Measurements from ENCODE around the gene TMEM212.
"Not testable (repeated sequence)": the region's sequence is repeated elsewhere in the genome, so short reads cannot be mapped to it uniquely, and the experiment has no call there.

Gene TMEM212

DNA sequence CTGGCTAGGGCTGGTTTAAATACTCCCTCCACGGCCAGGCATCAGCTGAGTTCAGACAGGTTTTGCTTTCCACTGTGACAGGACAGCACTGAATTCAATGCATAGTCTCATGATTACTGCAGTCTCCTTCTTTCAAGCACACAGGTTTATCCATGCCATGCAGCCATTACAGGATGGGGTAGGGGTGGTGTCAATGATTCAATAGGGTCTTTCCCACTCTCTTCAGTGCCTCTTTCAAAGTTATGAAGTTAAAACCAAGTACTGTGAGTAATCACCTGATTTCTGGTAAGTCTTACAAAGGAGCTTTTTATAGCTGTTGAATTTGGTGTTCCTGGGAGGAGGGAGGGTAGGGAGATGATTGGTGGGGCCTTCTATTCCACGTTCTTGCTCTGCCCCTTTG lies 47.2 kb downstream of the TMEM212 start:
- no peak for DNase-seq (ENCODE audit: low spot score)

GRCh38 chr3:171892457-171892856 lies 49.3 kb downstream of the TMEM212 start:
- DNase-seq (ENCODE audit: low spot score): no peak

DNA sequence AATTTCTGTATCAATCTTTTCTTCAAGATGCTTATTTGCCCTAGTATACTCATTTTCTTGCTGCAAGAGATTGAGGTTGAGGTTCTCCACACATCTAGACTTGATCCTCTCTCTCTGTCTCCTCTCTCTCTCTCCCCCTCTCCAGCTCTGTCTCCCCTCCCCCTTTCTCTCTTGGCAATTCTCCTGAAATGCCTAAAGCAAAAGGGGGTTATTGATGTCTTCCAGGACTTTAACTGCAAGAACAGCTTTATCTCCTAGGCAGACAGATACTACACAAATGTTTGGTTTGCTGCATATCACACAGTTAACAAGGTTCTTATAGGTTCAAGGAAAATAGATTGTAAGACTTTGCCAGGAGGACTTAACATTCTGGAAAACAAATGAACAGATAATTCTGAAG lies 52.1 kb downstream of the TMEM212 start:
- DNase-seq (ENCODE audit: low spot score): no peak

- no peak for DNase-seq (ENCODE audit: low spot score)
These were observed 52.8 kb downstream of the TMEM212 start for GRCh38 chr3:171895900-171896299.

- DNase-seq (ENCODE audit: low spot score): no peak
These were observed 53.2 kb downstream of the TMEM212 start for GRCh38 chr3:171896316-171896715.

- DNase-seq (ENCODE audit: low spot score): no peak
These were observed 55.0 kb downstream of the TMEM212 start for GRCh38 chr3:171898192-171898591.

DNA sequence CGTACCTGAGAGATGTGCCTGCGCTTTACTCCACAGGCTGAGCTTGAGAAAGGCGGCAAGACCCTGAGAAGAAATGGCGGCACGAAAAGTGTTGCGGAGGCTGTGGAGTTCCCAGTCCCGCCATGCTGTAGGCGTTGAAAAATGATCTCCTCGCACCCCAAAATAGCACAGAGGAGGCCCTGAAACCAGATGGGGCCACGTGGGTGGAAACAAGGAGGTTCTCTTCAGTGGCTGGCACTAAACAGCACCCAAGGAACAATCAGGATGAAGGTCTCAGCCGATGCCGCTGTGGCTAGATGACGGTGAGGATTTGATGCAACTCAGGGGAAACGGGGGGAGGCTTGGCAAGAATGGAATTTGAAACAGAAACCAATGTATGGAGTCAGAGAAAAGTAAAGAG lies 57.3 kb downstream of the TMEM212 start:
- no peak for DNase-seq (ENCODE audit: low spot score)

- no peak for DNase-seq (ENCODE audit: low spot score)
These were observed 58.6 kb downstream of the TMEM212 start for GRCh38 chr3:171901615-171902312.

GRCh38 chr3:171904829-171905228 lies 61.7 kb downstream of the TMEM212 start:
- no peak for DNase-seq (ENCODE audit: low spot score)

DNA sequence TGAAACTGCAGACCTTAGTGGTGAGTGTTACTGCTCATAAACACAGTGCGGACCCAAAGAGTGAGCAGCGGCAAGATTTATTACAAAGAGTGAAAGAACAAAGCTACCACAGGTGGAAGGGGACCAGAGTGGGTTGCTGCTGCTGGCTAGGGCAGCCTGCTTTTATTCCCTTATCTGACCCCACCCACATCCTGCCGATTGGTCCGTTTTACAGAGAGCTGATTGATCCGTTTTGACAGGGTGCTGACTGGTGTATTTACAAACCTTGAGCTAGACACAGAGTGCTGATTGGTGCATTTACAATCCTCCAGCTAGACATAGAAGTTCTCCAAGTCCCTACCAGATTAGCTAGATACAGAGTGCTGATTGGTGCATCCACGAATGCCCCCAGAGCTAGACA lies 63.4 kb downstream of the TMEM212 start:
- not testable (repeated sequence) for DNase-seq (ENCODE audit: low spot score)

DNA sequence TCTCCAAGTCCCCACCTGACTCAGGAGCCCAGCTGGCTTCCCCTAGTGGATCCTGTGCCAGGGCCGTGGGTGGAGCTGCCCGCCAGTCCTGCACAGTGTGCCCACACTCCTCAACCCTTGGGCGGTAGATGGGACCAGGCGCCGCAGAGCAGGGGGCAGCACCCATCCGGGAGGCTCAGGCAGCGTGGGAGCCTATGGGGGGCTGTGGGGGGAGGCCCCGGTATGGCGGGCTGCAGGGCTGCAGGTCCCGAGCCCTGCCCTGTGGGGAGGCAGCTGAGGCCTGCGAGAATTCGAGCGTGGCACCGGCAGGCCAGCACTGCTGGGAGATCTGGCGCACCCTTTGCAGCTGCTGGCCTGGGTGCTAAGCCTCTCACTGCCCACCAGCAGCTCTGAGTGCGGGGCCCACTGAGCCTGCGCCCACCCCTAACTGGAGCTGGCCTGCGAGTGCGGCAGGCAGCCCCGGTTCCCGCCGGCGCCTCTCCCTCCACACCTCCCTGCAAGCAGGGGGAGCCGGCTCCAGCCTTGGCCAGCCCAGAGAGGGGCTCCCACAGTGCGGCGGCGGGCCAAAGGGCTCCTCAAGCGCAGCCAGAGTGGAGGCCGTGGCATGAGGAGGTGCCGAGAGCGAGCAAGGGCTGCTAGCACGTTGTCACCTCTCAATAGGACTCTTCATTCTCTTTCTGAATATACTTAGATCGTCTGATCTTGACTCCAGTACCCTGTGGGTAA lies 64.0 kb downstream of the TMEM212 start:
- no peak for DNase-seq (ENCODE audit: low spot score)

GRCh38 chr3:171907761-171908160 lies 64.6 kb downstream of the TMEM212 start:
- no peak for DNase-seq (ENCODE audit: low spot score)

DNA sequence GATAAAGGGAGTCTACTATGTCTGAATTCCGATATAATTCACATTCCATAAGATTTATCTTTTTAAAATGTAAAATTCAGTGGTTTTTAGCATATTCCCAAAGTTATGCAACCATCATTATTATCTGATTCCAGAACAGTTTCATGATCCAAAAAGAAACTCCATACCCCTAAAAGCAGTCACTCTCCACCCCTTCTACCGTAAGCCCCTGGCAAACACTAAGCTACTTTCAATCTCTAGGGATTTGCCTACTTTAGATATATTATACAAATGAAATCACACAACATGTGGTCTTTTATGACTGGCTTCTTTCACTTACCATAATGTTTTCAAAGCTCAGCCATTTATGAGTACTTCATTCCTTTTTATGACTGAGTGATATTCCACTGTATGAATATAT lies 65.6 kb downstream of the TMEM212 start:
- DNase-seq (ENCODE audit: low spot score): no peak
